ENCODE results near the gene DAZ4.
"Not testable (repeated sequence)": the region's sequence is repeated elsewhere in the genome, so short reads cannot be mapped to it uniquely, and the experiment has no call there.

The DAZ4 gene

GRCh38 chrY:24833619-24834018 lies at the start of gene DAZ4:
TSS of gene DAZ4 (plus strand) at chrY:24833919. CDS start at chrY:24834127, 208 bp downstream.
- not testable (repeated sequence) for DNase-seq

GRCh38 chrY:24813293-24813692 lies 20.4 kb upstream of the DAZ4 start, which contains the start of gene DAZ3:
TSS of gene DAZ3 (minus strand) at chrY:24813393. CDS start at chrY:24813185, 208 bp downstream.
- DNase-seq = not testable (repeated sequence)

- DNase-seq = not testable (repeated sequence)
Observed at GRCh38 chrY:24821836-24822235, 11.9 kb upstream of the DAZ4 start.

- DNase-seq = not testable (repeated sequence)
Observed at GRCh38 chrY:24824184-24824879, 9.4 kb upstream of the DAZ4 start.

GRCh38 chrY:24825069-24825468 lies 8.7 kb upstream of the DAZ4 start:
- DNase-seq = not testable (repeated sequence)

All from NCI-H345 (cell line).